NCI-H1694 treated with DMSO at 0.1 percent for 48 hours (cell line): ENCODE measurements around the gene CHEK1.

Source experiments
- DNase-seq: peaks from one replicate; lab custom pipeline; 2025; lab: John Stamatoyannopoulos, UW

CHEK1 gene

GRCh38 chr11:125626288-125626950, 1.5 kb downstream of the CHEK1 start:
- DNase-seq, result peak; percentile 37

DNA sequence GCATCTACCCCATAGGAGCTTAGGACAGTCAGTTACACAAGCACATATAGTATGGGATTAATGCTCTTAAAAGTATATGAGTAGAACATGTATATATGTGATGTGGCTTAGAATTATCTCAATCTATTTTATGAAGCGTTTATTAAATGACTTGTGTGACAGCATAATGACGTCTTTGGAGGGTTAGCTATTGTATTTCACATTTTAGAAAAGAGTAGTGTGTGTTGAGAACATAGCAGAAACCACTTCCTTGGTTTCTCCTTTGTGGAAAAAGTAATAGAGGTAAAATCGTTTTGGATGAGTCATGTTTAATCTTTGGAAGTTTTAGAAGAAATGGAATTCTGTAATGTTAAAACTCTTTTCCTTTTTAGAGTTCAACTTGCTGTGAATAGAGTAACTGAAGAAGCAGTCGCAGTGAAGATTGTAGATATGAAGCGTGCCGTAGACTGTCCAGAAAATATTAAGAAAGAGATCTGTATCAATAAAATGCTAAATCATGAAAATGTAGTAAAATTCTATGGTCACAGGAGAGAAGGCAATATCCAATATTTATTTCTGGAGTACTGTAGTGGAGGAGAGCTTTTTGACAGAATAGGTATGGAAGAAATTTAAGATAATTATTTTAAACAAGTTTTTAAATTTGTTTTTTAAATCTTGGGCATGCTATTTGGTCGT, 2.4 kb downstream of the CHEK1 start:
- no peak for DNase-seq

GRCh38 chr11:125637840-125638239, 12.9 kb downstream of the CHEK1 start:
- no peak for DNase-seq

DNA sequence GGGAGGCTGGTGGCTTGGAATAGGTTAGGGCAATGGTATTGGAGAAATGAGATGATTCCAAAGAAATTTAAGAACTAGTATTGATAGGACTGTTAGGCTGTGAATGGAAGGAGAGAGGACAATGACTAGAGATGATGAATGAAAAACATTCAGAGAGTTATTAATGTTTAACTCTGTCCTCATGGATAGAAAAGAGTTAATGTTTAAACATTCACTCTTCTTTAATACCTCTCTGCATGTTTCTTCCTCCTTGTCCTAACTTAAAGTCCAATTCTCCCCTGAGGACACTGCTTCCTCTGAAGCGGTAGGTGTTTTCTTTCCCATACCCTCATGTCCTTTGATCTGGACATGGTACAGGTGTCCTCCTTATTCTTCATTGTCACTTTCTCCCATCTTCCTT, 13.4 kb downstream of the CHEK1 start:
- no peak for DNase-seq

GRCh38 chr11:125645871-125646270, 20.9 kb downstream of the CHEK1 start:
- no peak for DNase-seq

DNA sequence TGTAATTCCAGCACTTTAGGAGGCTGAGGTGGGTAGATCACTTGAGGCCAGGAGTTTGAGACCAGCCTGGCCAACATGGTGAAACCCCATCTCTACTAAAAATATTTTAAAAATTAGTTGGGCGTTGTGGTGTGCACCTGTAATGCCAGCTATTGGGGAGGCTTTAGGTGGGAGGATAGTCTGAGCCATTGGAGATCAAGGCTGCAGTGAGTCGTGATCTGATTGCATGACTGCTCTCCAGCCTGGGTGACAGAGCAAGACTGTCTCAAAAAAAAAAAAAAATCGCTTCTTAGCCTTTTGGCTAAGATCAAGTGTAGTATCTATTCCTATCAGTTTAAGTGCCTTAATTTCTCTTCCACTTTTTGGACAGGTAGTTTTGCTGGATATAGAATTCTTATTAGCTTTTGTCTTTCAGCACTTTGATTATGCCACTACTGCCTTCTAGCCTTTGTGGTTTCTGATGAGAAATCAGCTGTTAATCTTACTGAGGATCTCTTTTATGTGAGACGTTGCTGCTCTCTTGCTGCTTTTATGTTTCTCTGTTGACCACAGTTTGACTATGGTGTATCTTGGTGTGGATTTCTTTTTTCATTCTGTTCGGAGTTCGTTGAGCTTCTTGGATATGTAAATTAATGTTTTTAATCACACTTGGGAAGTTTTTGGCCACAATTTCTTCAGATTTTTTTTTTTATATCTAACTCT, 24.7 kb downstream of the CHEK1 start:
- no peak for DNase-seq

- DNase-seq, result no peak
Measured at GRCh38 chr11:125662689-125663088, 37.7 kb downstream of the CHEK1 start.

DNA sequence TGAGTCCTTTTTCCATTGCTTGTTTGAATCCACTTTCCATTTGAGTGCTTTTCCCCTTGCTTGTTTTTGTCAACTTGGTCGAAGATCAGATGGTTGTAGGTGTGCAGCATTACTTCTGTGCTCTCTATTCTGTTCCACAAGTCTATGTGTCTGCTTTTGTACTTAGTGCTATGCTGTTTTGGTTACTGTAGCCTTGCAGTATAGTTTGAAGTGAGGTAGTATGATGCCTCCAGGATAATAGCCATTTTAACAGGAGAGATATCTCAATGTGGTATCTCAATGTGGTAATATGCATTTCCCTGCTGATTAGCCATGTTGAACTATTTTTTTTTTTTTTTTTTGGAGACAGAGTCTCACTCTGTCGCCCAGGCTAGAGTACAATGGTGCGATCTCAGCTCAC, 38.9 kb downstream of the CHEK1 start:
- DNase-seq, result no peak

DNA sequence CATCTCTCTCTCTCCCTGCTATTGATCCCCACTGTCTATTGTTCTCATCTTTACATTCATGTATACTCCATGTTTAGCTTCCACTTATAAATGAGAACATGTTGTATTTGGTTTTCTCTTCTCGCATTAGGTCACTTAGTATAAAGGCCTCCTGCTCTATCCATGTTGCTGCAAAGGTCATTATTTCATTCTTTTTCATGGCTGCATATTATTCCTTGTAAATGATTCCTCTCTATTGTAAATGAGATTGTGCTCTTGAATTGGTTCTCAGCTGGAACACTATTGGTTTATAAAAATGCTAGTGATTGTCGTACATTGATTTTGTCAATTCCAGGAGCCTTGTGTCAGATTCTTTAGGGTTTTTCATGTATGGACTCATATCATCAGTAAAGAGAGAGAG, 42.2 kb downstream of the CHEK1 start:
- no peak for DNase-seq

GRCh38 chr11:125670172-125670571, 45.2 kb downstream of the CHEK1 start:
- DNase-seq, result no peak

- no peak for DNase-seq
Measured at GRCh38 chr11:125671561-125671960, 46.6 kb downstream of the CHEK1 start.

DNA sequence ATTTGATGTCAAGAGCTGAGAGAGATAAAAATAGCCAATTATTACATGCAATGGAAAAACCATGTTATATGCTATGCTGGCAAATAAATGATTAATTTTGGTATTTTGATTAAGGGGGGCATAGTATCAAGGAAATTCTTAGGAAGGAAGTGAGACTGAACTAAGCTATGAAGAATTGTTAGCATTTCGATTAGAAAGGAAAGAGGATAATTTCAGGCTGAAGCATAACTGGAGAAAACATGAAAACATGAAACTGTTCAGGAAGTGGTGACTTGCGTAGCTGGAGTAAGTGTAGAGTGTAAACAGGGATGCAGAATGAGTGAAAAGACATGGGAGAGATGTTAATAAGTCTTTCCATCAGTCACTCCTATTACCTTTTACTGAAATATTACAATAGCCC, 49.2 kb downstream of the CHEK1 start:
- no peak for DNase-seq

DNA sequence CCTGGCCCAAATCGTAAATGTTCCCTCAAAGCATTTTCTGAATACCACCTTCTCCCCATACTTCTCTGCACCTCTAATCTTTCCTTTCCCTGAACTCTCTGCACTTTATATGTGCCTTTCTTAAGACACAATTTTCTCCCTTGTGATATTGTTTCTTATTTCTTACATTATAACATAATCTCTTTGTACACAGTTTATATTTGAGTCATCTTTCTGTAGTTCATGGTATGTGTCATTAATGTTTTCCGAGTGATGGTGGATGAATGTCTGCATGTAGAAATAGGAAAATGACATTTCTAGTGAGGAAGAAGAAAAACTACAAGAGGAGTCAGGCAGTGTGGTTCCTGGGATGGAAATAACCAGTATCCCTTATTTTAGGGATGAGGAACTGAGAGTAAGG, 50.2 kb downstream of the CHEK1 start:
- no peak for DNase-seq

GRCh38 chr11:125679397-125679796, 54.4 kb downstream of the CHEK1 start:
- no peak for DNase-seq

- no peak for DNase-seq
Measured at GRCh38 chr11:125679837-125680236, 54.9 kb downstream of the CHEK1 start.

DNA sequence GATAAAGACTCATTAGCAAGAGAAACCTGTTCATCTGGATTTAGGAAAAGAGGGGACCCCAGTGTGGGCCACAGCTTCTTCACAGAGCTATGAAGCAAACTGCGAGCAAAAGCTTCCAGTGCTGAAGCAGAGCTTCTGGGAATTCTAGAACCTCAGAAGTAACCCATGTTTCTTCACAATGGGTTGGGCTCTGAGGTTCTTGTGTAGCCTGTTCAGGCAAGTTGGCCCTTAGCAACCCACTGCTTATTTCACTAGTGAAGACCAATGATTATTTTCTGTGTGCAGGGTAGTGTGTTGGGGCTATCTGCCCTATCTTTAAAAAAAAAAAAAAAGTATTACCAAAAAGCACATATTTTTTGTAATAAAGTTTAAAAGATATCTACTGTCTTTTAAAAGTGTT, 55.8 kb downstream of the CHEK1 start, which contains the start of gene ACRV1:
TSS of gene ACRV1 (minus strand) at position 101 of the 400 bp plus-strand sequence. CDS start at position 34, 67 bp downstream.
- DNase-seq, result no peak

GRCh38 chr11:125685228-125685627, 60.3 kb downstream of the CHEK1 start:
- no peak for DNase-seq

GRCh38 chr11:125688066-125688465, 63.1 kb downstream of the CHEK1 start:
- DNase-seq, result no peak

GRCh38 chr11:125688632-125689031, 63.7 kb downstream of the CHEK1 start:
- no peak for DNase-seq

GRCh38 chr11:125689274-125689859, 64.4 kb downstream of the CHEK1 start:
- no peak for DNase-seq

DNA sequence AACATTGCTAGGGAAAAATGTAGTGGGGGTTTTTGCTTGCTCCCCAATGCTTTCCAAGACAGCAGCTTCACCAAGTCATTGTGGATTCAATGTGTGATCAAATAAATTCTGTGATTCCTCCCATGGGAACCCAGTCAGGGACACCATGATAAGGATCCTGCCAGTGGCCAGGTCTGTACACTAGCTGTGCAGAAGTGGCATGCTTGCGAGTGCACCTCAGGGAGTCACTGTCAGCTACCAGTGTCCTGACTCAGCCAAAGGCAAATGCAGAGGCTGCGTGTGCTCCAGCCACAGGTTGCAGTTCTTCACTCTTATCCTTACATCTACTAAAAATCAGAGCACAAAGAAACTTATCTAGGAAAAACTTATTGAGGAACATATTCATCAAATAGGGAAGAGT, 65.0 kb downstream of the CHEK1 start:
- DNase-seq, result no peak

DNA sequence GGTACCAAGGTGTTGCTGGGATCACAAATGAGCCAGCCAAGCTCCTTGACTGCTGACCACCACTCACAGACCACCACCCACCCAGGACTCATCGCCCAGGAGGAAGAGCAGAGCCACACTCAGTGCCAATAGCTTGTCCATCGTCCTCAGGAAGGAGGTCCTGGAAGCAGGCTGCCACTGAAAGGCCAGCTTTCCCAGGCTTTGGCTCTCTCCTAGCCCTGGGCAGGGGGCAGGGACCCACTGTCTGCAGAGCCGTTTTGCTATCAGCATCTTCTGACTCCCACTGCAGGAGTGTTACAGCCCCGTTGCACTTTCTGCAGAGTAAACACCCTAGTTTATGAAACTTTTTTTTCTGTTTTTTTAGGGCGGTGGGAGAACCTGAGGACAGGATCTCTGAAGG, 67.9 kb downstream of the CHEK1 start:
- no peak for DNase-seq

DNA sequence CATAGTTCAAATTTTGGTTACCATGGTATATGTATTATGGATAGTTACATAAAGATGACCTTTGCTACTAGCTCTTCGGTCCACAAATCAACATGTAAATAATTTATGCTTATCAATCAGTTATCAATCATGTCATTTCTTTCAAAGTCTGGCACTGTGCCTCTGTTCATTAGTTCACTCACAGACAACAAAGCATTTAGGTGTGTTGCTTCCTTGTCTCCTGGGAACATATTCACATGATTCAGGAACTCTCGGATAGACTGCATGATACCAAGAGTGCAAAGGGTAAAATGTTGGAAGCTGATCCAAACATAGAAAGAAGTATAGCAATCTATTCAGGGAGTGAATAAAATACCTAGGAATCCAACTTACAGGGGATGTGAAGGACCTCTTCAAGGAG, 70.0 kb downstream of the CHEK1 start:
- DNase-seq, result no peak
